Testis (tissue), 3 donors: ENCODE results near the gene PML. TPM values are rescaled to one million over a fixed set of nuclear protein-coding genes. Genes with fewer than 3 reads are reported as not detected.
A peak's percentile ranks its signal among the peaks of the same experiment; 100 is the strongest.

Experiments
- DNase-seq: peaks from one replicate; pipeline ENCODE4 v3.0.0-alpha.2; 2019
- H3K27ac ChIP-seq, 2 donors: fragments of 200-600 bp; sonication (generic); one replicate each; pipeline ENCODE4 v1.5.1; 2019
- H3K27me3 ChIP-seq: fragments of 200-600 bp; sonication (generic); one replicate; pipeline ENCODE4 v1.5.1; 2019
- H3K36me3 ChIP-seq: fragments of 200-600 bp; sonication (generic); one replicate; pipeline ENCODE4 v1.5.1; 2017; ENCODE audit warnings: low read depth; ENCODE audit errors: missing control alignments
- H3K4me1 ChIP-seq: fragments of 200-600 bp; sonication (generic); one replicate; pipeline ENCODE4 v1.5.1; 2019
- H3K4me3 ChIP-seq, 2 donors: fragments of 200-600 bp; sonication (generic); one replicate each; pipeline ENCODE4 v1.5.1; 2017 to 2019
- H3K9me3 ChIP-seq: fragments of 200-600 bp; sonication (generic); one replicate; pipeline ENCODE4 v1.5.1; 2017
- POLR2A ChIP-seq: fragments of 450-650 bp; IDR thresholded peaks from one replicate; pipeline ENCODE4 v1.6.1; 2017; ENCODE audit warnings: antibody characterized with exemption, mild to moderate bottlenecking, moderate library complexity
- WGBS, 2 donors: methylation state at CpG; one replicate each; pipeline ENCODE4 v1.1.5; 2018; 5-methylcytosine and 5-hydroxymethylcytosine counted together
- intact Hi-C: fragments of 100-400 bp; cut with DNase I; formaldehyde crosslinking; loops from one replicate; pipeline ENCODE4 v1.15.1; 2023; ENCODE audit warnings: low total_unique reads
- polyA plus RNA-seq: library from polyadenylated mRNA; stranded (reverse); fragments of 350-450 nt; fragmentation: Illumina TruSeq; extraction: RNeasy Lipid Tissue Mini Kit (QIAGEN cat#74804); gene quantifications from one replicate; pipeline ENCODE4 v1.2.3, GENCODE V29; 2014; ENCODE audit warnings: low read depth, low replicate concordance; ENCODE audit not compliant: insufficient read depth
- total RNA-seq, 2 donors: library from RNA; depleted of rRNA; stranded (reverse); fragments of >200 nt; gene quantifications; one replicate each; pipeline ENCODE4 v1.2.3, GENCODE V29; 2016
- TF ChIP-seq, protein P1 (sequence below), 3 experiments: fragments of 450-650 bp in 2 of 3; fragments of 200-600 bp in 1 of 3; sonication (generic) in 1 of 3; IDR thresholded peaks; one replicate each; pipeline ENCODE4 v1.5.1; 2016 to 2019; ENCODE audit warnings: antibody characterized with exemption in 3 of 3, mild to moderate bottlenecking in 2 of 3, moderate library complexity in 1 of 3

The PML gene
- total and polyA plus RNA-seq, 3 donors from 2014 or later, result 20.9 to 59.5 (median 53.9) TPM

DNA sequence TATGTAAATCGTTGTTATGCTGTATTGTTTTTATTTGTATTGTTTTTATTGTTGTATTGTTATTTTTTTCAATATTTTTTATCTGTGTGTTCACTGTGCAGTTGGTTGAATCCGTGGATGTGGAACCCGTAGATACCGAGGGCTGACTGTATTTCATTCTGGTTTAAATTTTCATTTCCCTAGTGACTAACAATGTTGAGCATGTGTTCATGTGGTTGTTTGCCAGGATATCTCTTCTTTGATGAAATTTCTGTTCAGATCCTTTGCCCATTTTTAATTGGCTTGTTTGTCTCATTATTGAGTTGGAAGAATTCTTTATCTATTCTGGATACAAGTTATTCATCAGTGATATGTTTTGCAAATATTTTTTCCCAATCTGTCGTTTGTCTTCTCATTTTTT, 32.1 kb upstream of the PML start:
- Histone ChIP-seq H3K4me3 (no peak overlapping the region), H3K27me3 (no peaks in the 10 kb centered on the region), H3K4me1 (peaks cover 5% of the 10 kb centered on the region), H3K27ac (no peak overlapping the region), H3K9me3 (no peaks in the 10 kb centered on the region), H3K36me3 (no peaks in the 10 kb centered on the region)
- WGBS, 2 donors, result 76 to 87% methylated on average over 5 of the region's 5 CpGs
- DNase-seq, result no peak
- no peak for TF ChIP-seq POLR2A
- TF ChIP-seq, protein P1, sequence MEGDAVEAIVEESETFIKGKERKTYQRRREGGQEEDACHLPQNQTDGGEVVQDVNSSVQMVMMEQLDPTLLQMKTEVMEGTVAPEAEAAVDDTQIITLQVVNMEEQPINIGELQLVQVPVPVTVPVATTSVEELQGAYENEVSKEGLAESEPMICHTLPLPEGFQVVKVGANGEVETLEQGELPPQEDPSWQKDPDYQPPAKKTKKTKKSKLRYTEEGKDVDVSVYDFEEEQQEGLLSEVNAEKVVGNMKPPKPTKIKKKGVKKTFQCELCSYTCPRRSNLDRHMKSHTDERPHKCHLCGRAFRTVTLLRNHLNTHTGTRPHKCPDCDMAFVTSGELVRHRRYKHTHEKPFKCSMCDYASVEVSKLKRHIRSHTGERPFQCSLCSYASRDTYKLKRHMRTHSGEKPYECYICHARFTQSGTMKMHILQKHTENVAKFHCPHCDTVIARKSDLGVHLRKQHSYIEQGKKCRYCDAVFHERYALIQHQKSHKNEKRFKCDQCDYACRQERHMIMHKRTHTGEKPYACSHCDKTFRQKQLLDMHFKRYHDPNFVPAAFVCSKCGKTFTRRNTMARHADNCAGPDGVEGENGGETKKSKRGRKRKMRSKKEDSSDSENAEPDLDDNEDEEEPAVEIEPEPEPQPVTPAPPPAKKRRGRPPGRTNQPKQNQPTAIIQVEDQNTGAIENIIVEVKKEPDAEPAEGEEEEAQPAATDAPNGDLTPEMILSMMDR (IDR thresholded peaks at IDR 0.05), result no peak
- intact Hi-C loops, result no loop called here

DNA sequence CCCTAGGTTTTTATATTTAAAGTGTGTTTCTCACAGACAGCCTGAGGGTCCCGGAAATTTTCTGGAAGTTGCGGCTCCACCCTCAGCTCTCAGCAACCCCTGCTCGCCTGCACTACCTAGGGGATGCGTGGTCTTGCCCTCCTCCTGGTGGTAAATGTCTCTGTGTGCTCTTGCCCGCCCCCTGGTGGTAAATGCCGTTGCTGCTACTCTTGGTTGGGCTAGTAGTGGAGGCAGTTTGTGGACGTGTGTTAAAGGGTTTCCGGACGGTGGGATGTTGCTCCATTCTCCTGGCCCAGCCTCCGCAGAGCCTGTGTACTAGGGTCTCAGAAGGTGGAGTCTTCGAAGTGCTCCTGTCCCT, 29.8 kb upstream of the PML start:
- no peaks in the 10 kb centered on the region for H3K9me3 ChIP-seq
- H3K27ac ChIP-seq, result no peak overlapping the region
- 11 to 12% methylated on average over 7 to 11 of the region's 11 CpGs for WGBS, 2 donors
- DNase-seq, result peak; percentile 92
- intact Hi-C loops, result no loop called here
- H3K27me3 ChIP-seq, result no peaks in the 10 kb centered on the region
- H3K4me1 ChIP-seq, result peaks cover 5% of the 10 kb centered on the region
- no peak for TF ChIP-seq POLR2A
- TF ChIP-seq, protein P1 (IDR thresholded peaks at IDR 0.05), result peak; percentile 90 to 98 (median 92)
- no peaks in the 10 kb centered on the region for H3K36me3 ChIP-seq
- peak overlapping the region in 1 of 2 donors; percentile 31 for H3K4me3 ChIP-seq

DNA sequence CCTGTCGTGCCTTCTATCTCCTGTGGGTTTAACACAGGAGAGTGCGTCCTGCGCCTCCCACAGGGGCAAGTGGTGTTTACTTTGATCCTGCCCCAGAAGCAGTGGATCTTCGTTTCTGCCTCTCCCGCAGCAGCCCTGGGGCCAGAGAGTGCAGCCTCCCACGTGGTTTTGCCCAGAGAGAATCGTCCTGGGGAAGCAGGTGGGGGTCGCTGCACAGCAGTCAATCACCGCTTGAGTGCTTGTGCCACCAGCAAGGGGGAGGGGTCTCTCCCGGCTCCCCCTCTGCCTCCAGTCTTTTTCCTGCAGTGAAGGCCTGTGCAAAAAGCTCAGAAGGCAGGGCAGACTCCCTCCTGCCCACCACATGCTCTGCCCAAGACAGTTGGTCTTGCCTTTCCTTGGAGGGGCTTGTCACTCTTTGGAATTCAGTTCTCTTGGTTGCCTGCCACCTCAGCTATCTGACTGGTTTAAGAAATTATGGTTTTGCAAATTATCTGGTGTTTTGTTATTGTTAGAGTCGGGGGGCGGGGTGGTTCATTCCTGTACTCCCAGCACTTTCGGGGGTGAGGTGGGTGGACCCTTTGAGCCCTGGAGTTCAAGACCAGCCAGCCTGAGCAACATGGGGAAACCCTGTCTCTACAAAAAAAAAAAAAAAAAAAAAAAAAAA, 29.3 kb upstream of the PML start:
- DNase-seq, result no peak
- WGBS, 2 donors, result 41% methylated on average over 7 to 13 of the region's 13 CpGs
- H3K4me3 ChIP-seq, result peak overlapping the region in 1 of 2 donors; percentile 31

GRCh38 chr15:73965758-73966113, 28.8 kb upstream of the PML start:
- intact Hi-C loops, result no loop called here
- TF ChIP-seq, protein P1 (IDR thresholded peaks at IDR 0.05), result no peak
- TF ChIP-seq POLR2A, result no peak
- Histone ChIP-seq H3K4me1 (peaks cover 5% of the 10 kb centered on the region), H3K36me3 (no peaks in the 10 kb centered on the region), H3K4me3 (no peak overlapping the region), H3K27ac (no peak overlapping the region), H3K9me3 (no peaks in the 10 kb centered on the region), H3K27me3 (no peaks in the 10 kb centered on the region)
- WGBS, 2 donors, result 46 to 63% methylated on average over 2 of the region's 2 CpGs
- DNase-seq, result no peak

More for the DNA sequence above, 29.3 kb upstream of the PML start:
- peaks cover 5% of the 10 kb centered on the region for H3K4me1 ChIP-seq
- intact Hi-C loops, result no loop called here
- H3K27me3 ChIP-seq, result no peaks in the 10 kb centered on the region
- TF ChIP-seq, protein P1 (IDR thresholded peaks at IDR 0.05), result peak in 1 of 3 experiments; percentile 6
- TF ChIP-seq POLR2A, result no peak
- H3K9me3 ChIP-seq, result no peaks in the 10 kb centered on the region
- H3K36me3 ChIP-seq, result no peaks in the 10 kb centered on the region
- no peak overlapping the region for H3K27ac ChIP-seq

- intact Hi-C loops, result no loop called here
- DNase-seq, result no peak
- 88 to 92% methylated on average over 3 of the region's 3 CpGs for WGBS, 2 donors
Observed at GRCh38 chr15:73968461-73968860, 26.1 kb upstream of the PML start.

More at GRCh38 chr15:73968461-73968860, 26.1 kb upstream of the PML start:
- TF ChIP-seq, protein P1 (IDR thresholded peaks at IDR 0.05), result no peak
- TF ChIP-seq POLR2A, result no peak
- H3K4me1 ChIP-seq, result peaks cover 5% of the 10 kb centered on the region
- H3K4me3 ChIP-seq, result no peak overlapping the region
- no peaks in the 10 kb centered on the region for H3K9me3 ChIP-seq
- H3K27me3 ChIP-seq, result no peaks in the 10 kb centered on the region
- no peak overlapping the region for H3K27ac ChIP-seq
- no peaks in the 10 kb centered on the region for H3K36me3 ChIP-seq
